Frontal cortex (tissue), 4 donors: Measurements from ENCODE around the gene RPS6KA1. TPM values are rescaled to one million over a fixed set of nuclear protein-coding genes. Genes with fewer than 3 reads are reported as not detected.

Experiments
- DNase-seq, 2 donors: peaks; one replicate each; pipeline ENCODE4 v3.0.0; 2012; ENCODE audit warnings: low spot score in 2 of 2
- FAIRE-seq: peaks from 2 replicates; lab custom pipeline; 2012; peaks lifted over from hg19 to GRCh38; lab: Jason Lieb, UNC
- total RNA-seq: library from RNA; depleted of rRNA; stranded (reverse); fragments of >200 nt; gene quantifications from one replicate; pipeline ENCODE4 v1.2.3, GENCODE V29; 2014
- donor health status: control.
- donor health status: control.
- donor health status: control.

RPS6KA1 gene
- total RNA-seq, 1 donor from 2014 or later: 3.3 TPM

DNA sequence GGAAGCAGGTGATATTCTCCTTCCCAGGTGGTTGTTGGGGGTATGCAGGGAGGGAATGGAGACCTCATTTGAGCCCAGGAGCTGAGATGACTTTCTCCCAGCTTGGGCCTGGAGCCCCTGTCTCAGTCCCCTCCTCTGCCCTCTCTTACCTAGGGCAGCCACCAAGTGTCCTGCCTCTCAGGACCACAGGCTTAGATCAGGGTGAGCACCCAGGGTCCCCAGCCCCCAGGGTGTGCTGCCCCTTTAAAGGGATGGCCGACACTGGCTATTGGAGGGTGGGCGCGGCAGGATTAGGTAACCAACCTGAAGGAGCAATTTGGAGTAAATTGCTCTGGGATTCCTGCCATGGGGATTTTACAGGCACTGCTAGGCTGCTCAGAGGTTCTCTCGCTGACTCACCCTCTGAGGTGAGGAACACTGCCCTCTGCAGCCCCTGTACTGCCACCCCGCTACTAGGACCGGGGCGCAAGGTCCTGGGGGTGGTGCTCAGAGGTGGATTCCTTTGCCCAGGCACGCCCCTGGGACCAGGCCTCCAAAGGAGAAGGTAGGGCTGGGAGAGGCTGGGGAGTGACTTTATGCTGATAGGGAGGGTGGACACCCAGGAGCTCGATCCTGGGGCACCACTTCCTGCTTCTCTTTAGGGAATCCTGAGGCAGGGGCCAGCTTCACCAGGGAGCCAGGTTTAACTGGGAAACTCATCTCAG, 1.5 kb downstream of the RPS6KA1 start:
- DNase-seq (peak in 1 of 2 donors; percentile 34), FAIRE-seq (no peak)

DNA sequence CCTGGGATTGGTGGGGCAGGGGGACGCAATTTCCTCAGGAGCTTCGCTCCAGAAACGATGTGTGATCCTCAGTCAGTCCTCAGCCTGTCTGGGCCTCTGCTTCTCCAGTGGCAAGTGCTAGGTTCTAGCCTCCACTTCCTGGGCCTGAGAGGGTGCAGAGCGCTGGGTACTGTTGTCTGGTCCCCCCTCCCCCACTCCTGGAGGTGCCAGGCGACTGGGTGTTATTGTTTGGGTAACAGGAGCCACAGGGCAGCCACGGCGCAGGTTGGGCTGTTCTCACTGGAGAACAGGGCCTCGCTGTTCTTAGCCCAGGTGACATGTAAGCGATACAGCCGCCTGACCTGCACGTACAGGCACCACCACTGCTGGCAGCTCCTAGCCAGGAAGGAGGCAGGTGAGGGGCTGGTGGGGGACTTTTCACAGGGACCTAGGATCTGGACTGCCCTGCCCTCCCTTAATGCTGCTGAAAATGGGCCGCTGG, 2.1 kb downstream of the RPS6KA1 start:
- DNase-seq (peak in 1 of 2 donors; percentile 17), FAIRE-seq (no peak)

DNA sequence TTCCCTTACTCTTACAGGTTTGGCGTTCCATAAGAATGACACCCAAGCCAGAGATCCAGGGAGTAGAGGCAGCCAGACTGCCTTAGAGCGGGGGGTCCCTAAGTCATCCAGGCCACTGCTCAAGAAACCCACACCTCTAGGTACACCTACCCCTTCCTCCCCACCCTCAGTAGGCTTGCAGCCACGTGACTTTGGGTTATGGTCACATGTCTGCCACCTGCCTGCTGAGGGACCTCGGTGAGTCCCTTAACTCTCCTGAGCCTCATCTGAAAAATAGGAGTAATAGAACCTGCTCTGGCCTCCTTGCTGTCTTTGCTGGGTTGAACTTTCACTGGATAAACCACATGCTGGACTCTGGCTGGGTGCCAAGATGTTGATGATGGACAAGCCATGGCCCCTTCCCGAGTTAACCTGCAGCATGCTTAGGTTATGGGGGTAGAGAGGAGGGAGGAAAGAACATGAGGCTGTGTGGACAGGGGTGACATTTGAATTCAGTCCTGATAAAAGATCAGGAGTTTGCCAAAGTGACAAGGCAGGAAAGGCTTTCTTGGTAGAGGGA, 4.5 kb downstream of the RPS6KA1 start:
- FAIRE-seq (no peak), DNase-seq (no peak)

DNA sequence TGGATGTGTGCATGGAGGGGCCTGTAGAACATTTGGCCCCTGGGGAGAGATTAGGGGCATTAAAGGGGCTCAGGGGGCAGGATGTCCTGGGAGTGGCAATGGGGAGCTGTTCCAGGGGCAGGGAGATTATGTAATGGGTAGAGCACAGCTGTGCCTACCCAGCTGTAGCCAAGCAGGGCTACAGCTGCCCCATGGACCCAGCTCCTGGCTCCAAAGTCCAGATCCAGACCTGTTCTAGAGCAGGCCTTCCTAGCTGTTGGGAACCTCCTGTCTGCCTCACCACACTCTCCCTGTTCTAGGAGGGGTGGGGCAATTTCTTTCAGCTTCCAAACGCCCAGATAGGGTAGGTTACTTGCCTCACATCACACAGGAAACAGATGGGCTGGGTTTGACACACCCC, 5.6 kb downstream of the RPS6KA1 start:
- DNase-seq (no peak), FAIRE-seq (no peak)

DNA sequence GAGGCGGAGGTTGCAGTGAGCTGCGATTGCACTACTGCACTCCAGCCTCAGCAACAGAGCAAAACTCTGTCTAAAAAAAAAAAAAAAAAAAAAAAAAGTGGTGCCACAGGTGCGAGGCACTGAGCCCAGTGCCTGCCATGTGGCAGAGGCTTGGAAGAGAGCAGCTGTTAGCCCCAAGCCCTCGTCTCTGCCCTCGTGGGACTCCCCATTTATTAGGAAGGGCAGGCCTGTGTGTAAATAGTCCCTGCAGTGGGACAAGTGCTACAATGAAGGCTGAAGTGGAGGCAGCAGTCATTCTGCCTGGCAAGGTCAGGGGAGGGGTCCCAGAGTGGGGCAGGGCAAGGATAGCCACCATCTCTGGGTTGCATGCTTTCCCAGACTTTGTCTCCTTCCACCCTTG, 6.5 kb downstream of the RPS6KA1 start:
- DNase-seq: no peak
- FAIRE-seq: no peak

DNA sequence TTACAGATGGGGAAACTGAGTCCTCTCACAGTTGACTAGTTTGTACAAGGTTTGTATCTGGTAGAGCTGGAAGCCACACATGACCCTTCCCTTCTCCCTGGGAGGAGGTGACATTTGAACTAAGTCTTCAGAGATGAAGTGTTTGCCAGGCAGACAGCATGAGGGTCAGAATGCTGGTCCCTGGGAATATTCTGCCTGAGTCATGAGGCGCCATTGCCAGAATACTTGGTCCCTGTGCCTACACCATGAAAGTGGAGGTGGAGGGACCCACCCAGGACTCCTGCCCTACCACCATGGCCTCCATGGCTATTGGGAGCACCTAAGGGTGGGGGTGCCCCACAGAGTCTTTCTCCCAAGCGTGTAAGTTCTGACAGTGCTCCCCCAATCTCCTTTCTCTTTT, 7.0 kb downstream of the RPS6KA1 start:
- FAIRE-seq: no peak
- no peak for DNase-seq

DNA sequence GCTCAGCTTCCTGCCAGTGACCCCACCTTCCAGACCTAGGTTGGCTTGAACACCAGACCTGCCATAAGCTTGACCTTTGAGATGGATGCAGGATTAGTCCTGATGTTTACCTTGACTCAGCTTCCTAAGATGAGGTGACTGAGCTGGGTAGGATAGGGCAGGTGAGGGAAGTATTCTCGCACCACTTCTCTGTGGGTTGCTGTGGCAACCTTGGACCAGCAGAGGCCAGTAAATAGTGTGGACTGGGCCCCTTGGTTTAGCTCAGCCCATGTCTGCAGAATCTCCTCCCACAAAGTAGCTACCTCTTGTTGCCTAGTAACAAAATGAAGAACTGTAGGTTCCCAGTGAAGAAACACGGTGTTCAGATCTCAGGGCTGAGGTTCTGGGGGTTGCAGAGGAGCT, 8.4 kb downstream of the RPS6KA1 start:
- no peak for FAIRE-seq
- DNase-seq: peak; percentile 48 to 51

DNA sequence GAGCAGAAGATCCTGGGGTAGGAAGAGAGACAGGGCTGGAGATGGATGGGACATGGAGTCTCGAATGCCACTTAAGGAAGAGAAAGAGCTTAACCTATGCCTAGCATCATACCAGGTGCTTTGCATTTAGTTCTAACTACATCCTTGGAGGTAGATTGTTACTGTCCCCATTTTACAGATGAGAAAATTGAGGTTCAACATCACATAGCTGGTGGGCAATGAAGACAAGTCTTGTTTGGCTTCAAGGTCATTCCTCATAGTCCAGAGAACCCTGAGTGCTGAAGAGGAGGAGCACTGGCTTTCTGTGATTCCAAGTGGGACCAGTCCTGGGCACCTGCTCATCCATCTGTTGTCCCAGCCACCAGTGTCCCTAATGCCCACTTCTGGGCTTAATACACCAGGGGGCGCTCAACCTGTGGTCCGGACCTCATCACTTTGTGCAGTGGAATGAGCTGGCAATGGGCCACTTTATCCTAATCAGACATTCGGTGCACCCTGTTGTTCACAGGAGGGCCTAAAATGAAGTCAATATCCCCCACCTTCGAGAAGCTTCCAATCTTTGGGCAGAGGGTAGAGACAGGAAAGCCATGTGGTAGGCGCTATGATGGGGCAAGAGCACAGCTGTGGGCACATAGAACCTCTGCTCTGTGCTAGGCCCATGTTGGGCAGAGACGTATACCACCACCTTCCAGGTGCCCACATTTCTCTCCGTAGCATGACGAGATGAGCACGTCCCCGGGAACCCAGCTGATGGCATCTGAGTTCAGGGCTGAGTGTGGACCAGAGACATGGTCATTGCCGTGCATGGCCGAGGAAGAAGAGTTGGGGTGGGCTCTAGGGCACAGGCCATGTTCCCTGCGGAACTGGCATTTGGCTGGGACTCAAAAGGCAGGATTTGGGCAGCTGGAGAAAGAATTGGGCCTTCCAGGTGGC, 9.2 kb downstream of the RPS6KA1 start:
- no peak for DNase-seq
- no peak for FAIRE-seq

DNA sequence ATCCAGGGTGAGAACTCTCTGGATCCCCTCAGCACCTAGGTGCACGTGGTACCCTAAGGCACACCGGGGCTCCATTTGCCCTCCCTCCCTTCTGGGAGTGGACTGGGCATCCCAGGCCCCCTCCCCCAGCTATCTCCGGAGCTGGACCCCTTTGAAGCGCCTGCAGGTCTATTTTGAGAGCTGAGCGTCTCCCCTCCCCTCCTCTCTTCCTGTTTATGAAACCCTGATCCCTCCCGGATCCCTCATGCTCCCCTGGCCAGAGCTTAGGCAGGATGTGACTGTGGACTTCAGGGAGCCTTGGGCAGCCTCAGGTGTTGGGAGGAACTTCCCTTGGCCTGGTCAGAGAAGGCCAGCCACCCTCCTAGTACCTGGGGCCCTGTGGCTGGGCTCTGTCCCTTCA, 10.2 kb downstream of the RPS6KA1 start:
- FAIRE-seq: no peak
- DNase-seq: no peak

DNA sequence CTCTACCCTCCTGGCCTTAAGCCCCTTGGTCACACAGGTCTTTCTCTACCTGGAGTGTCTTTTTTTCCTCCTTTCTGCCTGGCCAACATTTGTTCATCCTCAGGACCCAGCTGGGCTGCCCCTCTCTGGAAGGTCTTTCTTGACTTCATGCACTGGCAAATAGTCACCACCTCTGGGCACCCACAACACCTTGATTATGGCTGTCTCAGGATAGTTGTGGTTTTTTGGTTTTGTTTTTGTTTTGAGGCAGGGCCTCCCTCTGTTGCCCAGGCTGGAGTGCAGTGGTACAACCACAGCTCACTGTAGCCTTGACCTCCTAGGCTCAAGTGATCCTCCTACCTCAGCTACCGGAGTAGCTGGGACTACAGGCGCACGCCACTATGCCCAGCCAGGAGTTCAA, 10.8 kb downstream of the RPS6KA1 start:
- no peak for FAIRE-seq
- DNase-seq: no peak

DNA sequence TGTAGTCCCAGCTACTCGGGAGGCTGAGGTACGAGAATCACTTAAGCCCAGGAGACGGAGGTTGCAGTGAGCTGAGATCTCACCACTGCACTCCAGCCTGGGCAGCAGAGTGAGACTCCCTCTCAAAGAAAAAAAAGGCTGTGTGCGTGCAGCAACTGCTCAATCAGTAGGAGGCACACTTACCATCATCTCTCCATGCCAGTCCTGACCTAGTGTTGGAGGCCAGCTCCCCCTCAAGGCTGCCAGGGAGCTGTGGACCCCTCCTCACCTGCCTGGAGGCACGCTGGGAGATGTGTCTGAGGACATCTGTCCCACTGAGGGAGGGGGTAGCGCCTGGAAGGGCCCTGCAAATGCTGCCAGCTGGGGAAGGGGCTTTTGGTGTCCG, 11.9 kb downstream of the RPS6KA1 start:
- no peak for FAIRE-seq
- DNase-seq: no peak

DNA sequence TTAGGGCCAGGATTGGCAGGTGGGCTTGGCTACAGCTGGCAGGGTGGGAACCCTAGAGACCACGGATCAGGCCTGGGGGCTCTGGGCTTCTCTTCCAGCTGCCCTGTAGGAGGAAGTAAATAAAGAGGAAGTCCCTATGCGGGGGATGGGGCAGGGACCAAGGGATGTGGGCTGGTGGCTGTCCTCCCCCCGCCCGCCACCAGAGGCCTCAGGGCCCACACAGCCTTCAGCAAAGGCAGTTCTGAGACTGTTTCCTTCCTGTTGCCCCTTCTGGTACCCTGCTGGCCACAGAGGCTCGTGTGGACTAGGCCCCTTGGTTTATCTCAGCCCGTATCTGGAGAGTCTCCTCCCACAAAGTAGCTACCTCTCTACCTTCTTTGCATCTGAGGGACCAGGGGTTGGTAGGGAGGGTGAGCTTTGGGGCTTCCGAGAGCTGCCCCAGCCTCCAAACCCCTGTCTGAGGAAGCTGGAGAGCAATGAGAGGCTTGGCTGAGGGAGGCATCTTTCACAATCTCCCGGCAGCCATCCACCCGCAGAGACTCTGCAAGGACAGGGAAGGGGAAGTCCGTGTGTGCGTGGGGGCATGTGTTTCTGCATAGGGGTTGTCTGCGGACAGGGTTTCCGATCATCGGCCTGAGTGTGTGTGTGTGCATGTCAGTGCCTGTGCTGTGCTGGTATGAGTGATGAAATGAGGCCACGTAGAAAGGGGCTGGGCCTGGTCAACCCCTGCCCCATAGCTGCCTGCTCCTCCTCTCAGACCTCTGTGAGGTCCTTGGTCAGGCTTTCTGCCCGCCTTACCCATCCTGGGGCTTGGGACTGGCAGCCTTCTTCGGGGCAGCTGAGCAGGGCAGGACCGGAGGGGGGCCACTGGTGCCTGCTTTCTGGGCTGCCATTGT, 12.5 kb downstream of the RPS6KA1 start:
- no peak for FAIRE-seq
- DNase-seq: peak; percentile 26 to 51

DNA sequence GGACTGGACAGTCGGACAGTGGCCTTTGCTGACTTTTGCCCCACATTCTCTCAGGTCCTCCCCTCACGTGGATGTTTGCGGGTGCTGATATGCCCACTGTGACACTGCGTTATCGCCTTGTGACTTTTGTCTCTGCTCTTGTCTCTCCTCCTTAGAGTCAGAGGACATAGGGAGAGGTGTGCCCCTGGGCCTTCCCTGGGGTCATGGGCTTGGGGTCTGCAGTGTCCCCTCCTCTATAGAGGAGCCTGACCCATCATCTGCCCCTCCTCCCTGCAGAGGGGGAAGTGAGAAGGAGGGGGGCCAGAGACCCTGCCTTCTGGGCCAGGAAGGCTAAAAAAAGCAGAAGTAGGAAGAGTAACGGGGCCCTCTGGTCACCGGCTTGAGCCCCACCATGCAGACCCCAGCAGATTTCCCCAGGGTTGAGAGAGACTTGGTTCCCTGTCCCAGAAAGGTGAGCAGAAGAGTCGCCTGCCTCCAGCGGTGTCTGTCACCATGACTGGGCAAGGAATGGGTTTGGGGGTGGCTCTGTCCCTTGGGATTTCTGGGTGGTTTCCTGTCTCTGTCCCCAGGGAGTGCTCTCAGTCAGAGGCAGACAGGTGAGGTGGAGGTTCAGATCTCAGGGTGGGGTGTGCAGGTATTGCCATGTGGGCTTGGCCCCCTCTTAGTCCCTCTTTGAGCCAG, 13.3 kb downstream of the RPS6KA1 start:
- FAIRE-seq: no peak

DNA sequence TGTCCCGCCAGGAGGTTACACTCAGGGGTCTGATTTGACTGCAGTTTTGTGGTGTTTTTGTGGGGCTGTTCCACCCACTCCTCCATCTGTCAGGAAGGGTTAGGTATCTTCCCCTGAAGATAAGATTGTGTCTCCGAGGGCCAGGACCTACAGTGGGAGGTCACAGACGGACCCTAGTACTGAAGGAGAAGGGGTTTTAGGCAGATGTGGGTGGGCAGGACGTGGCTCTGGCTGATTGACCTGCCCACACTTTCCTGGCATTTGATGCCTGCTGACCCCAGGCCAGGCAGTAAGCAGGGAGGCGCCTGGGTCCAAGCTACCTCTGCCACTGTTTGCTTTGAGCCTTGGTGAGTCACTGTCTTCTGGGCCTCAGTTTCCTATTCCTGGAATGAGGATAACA, 13.9 kb downstream of the RPS6KA1 start:
- FAIRE-seq (no peak), DNase-seq (no peak)

More for the DNA sequence above, 13.3 kb downstream of the RPS6KA1 start:
- DNase-seq: no peak

DNA sequence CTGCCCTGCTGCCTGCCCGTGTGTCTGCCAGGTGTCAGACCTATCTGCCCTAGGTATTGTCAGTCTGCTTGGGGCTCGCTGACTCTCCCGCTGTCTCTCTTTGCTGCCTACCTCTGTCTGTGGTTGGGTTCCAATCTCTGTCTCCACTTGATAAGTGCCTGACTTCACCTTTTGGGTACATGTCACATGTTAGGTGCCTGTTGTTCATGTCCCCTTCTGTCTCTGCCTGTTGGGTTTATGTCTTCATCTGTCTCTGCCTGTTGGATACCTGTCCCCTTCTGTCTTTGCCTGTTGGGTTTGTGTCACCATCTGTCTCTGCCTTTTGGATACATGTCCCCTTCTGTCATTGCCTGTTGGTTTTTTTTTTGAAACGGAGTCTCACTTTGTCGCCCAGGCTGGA, 14.6 kb downstream of the RPS6KA1 start:
- no peak for DNase-seq
- FAIRE-seq: no peak

DNA sequence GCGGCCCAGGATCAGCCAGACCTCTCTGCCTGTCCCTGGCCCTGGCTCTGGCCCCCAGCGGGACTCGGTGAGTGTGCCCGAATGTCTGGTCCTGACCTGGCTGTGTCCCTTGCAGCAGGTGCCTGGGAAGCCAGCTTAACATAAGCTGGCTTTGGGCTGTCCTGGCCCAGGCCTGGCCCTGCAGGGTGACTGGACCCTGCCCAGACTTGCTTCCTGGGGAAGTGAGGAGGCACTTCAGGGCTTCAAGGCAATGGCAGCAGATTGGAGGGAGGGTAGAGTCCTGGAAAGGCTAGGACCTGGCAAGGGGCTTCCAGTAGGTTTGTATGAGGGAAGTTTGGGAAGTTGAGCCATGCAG, 16.4 kb downstream of the RPS6KA1 start:
- DNase-seq (no peak), FAIRE-seq (no peak)

DNA sequence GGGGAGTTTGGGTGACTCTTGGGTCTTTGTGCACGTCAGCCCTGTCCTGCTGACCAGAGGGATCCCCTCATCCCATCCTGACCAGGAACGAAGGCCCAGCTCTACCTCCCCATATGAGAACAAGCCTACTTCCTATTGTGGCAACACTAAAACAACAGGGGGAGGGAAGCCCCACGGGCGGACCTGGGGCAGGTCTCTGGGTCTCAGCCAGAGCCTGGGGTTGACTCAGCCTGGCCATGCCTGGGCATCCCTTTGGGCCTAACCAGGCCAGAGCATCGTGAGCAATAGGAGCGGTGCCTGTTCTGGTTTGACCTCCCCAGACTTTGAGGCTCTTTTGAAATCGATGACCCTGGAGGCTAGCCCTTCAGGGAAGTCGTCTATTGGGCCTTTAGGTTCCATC, 16.8 kb downstream of the RPS6KA1 start:
- no peak for FAIRE-seq
- no peak for DNase-seq

DNA sequence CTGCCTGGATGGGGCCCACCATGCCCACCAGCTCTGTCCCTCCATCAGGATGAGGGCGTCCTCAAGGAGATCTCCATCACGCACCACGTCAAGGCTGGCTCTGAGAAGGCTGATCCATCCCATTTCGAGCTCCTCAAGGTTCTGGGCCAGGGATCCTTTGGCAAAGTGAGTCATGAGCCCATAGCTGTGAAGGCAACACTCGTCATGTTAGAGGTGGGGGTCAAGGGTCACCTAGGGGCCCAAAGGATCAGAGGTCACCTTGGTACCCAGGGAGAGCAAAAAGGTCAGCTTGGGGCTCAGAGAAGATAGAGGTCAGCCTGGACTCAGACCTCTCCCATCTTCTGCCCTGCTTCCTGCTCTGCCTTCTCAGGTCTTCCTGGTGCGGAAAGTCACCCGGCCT, 17.3 kb downstream of the RPS6KA1 start:
- no peak for FAIRE-seq
- DNase-seq: no peak

DNA sequence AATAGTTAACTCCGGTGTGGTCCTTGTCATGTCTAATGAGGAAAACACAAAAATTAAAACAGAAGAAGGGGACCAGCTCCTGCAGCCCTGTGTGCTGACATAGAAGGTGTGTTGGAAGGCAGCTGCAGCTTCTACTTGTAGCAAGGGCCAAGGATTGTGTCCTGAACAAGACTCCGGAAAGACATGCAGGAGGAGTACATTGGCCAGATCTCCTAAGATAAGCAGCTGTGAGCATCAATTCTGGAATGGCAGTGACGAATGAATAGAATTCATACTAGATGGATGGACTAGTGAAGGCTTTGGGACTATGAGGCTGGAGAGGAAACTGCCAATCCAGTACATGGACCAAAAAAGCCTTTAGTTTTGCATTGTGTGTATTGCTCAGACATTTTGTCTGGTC, 19.3 kb downstream of the RPS6KA1 start:
- no peak for DNase-seq
- FAIRE-seq: no peak
